GM19099 (cell line): ENCODE measurements around the gene ANKRD10.

Source experiments
- POLR2A ChIP-seq: IDR thresholded peaks from 3 replicates; pipeline ENCODE4 v1.6.1; 2011; ENCODE audit warnings: low read depth; ENCODE audit not compliant: insufficient read length; ENCODE audit errors: extremely low read depth

The ANKRD10 gene

GRCh38 chr13:110922506-110922905, 7.6 kb upstream of the ANKRD10 start:
- TF ChIP-seq POLR2A, result no peak

GRCh38 chr13:110921695-110922094, 6.8 kb upstream of the ANKRD10 start:
- no peak for TF ChIP-seq POLR2A

- TF ChIP-seq POLR2A, result no peak
These were observed 6.3 kb upstream of the ANKRD10 start for GRCh38 chr13:110921209-110921608.

GRCh38 chr13:110920038-110920437, 5.2 kb upstream of the ANKRD10 start:
- no peak for TF ChIP-seq POLR2A

- no peak for TF ChIP-seq POLR2A
These were observed 1.7 kb upstream of the ANKRD10 start for GRCh38 chr13:110916301-110917142.

- no peak for TF ChIP-seq POLR2A
These were observed 971 bp upstream of the ANKRD10 start for GRCh38 chr13:110915874-110916206.

GRCh38 chr13:110914331-110915056, 375 bp downstream of the ANKRD10 start:
- peak; percentile 77 for TF ChIP-seq POLR2A

GRCh38 chr13:110914081-110914330, 863 bp downstream of the ANKRD10 start:
- no peak for TF ChIP-seq POLR2A

- no peak for TF ChIP-seq POLR2A
These were observed 1.4 kb downstream of the ANKRD10 start for GRCh38 chr13:110913322-110914080.

GRCh38 chr13:110912651-110913051, 2.2 kb downstream of the ANKRD10 start:
- TF ChIP-seq POLR2A, result no peak

- TF ChIP-seq POLR2A, result no peak
These were observed 3.0 kb downstream of the ANKRD10 start for GRCh38 chr13:110911880-110912279.

- no peak for TF ChIP-seq POLR2A
These were observed 4.6 kb downstream of the ANKRD10 start for GRCh38 chr13:110910013-110910890.

- TF ChIP-seq POLR2A, result no peak
These were observed 6.6 kb downstream of the ANKRD10 start for GRCh38 chr13:110907951-110908898.

- TF ChIP-seq POLR2A, result no peak
These were observed 7.6 kb downstream of the ANKRD10 start for GRCh38 chr13:110907301-110907700.
